SK-N-SH (cell line): ENCODE measurements around the gene PARVA. TPM values are rescaled to one million over a fixed set of nuclear protein-coding genes. Genes with fewer than 3 reads are reported as not detected.

ENCODE experiments used
- CTCF ChIA-PET: fragments of 300-600, 350-600 bp; formaldehyde crosslinking; extraction: SDS; loops from one replicate; lab custom pipeline; 2021; lab: Yijun Ruan, JAX
- POLR2A ChIA-PET: fragments of 350-600 bp; sonication (Branson Sonifier 250); formaldehyde crosslinking; extraction: SDS; loops from one replicate; lab custom pipeline; 2020; ENCODE audit warnings: antibody characterized with exemption, inconsistent platforms; lab: Yijun Ruan, JAX
- DNase-seq: peaks from one replicate; pipeline ENCODE4 v3.0.0; 2012
- H2AFZ ChIP-seq: fragments of 200-600 bp; sonication (generic); 2 replicates; pipeline ENCODE4 v1.8.1; 2016; ENCODE audit warnings: antibody characterized with exemption, mild to moderate bottlenecking, low read depth
- H3F3A ChIP-seq: fragments of 200-600 bp; sonication (generic); replicated peaks from 2 replicates; pipeline ENCODE3; 2016; ENCODE audit warnings: antibody characterized with exemption, mild to moderate bottlenecking; ENCODE audit not compliant: insufficient read depth
- H3K27ac ChIP-seq, 2 experiments: fragments of 200-500 bp in 1 of 2; fragments of 200-600 bp in 1 of 2; sonication (Bioruptor generic) in 1 of 2; sonication (generic), shearing (Covaris generic) in 1 of 2; 2 replicates each; pipeline versions ENCODE4 v1.5.1 to v1.6.1; 2014 to 2016; ENCODE audit warnings: low read depth in 2 of 2, inconsistent platforms in 1 of 2, low read length in 1 of 2, mild to moderate bottlenecking in 1 of 2, mixed read lengths in 1 of 2
- H3K27me3 ChIP-seq: fragments of 200-600 bp; sonication (generic), shearing (Covaris generic); 2 replicates; pipeline ENCODE4 v1.6.1; 2016; ENCODE audit warnings: mixed run types; ENCODE audit not compliant: insufficient read depth
- H3K36me3 ChIP-seq, 2 experiments: fragments of 200-500 bp in 1 of 2; fragments of 200-600 bp in 1 of 2; sonication (Bioruptor generic) in 1 of 2; sonication (generic) in 1 of 2; replicated peaks in 1 of 2; 2 replicates each; pipeline versions ENCODE3 to v1.5.1; 2014 to 2016; ENCODE audit warnings: low read length in 1 of 2, mild to moderate bottlenecking in 1 of 2; ENCODE audit not compliant: insufficient read depth in 2 of 2, control insufficient read depth in 1 of 2
- H3K4me1 ChIP-seq, 2 experiments: fragments of 200-500 bp in 1 of 2; fragments of 200-600 bp in 1 of 2; sonication (Bioruptor generic) in 1 of 2; sonication (generic), shearing (Covaris generic) in 1 of 2; 2 replicates each; pipeline versions ENCODE4 v1.5.1 to v1.6.1; 2014 to 2016; ENCODE audit warnings: low read depth in 1 of 2, low read length in 1 of 2, mixed run types in 1 of 2; ENCODE audit not compliant: insufficient read depth in 2 of 2, control insufficient read depth in 1 of 2
- H3K4me2 ChIP-seq: fragments of 200-600 bp; sonication (generic), shearing (Covaris generic); 2 replicates; pipeline ENCODE4 v1.6.1; 2017; ENCODE audit warnings: mixed run types
- H3K4me3 ChIP-seq, 2 experiments: fragments of 200-500 bp in 1 of 2; fragments of 200-600 bp in 1 of 2; sonication (Bioruptor generic) in 1 of 2; sonication (generic), shearing (Covaris generic) in 1 of 2; 2 replicates each; pipeline versions ENCODE4 v1.5.1 to v1.8.1; 2014 to 2016; ENCODE audit warnings: low read depth in 2 of 2, inconsistent platforms in 1 of 2, low read length in 1 of 2, mild to moderate bottlenecking in 1 of 2, mixed read lengths in 1 of 2, moderate library complexity in 1 of 2
- H3K79me2 ChIP-seq: fragments of 200-600 bp; sonication (generic); 2 replicates; pipeline ENCODE4 v1.8.1; 2017; ENCODE audit warnings: mild to moderate bottlenecking; ENCODE audit not compliant: insufficient read depth
- H3K9ac ChIP-seq: fragments of 200-600 bp; sonication (generic); 2 replicates; pipeline ENCODE4 v1.6.1; 2017; ENCODE audit warnings: mixed run types
- H3K9me2 ChIP-seq: fragments of 200-600 bp; sonication (generic); 2 replicates; pipeline ENCODE4 v1.6.1; 2017; ENCODE audit warnings: mixed run types
- H3K9me3 ChIP-seq: fragments of 200-600 bp; sonication (generic); 2 replicates; pipeline ENCODE4 v1.6.1; 2017; ENCODE audit warnings: mixed run types, mild to moderate bottlenecking, moderate library complexity
- H4K20me1 ChIP-seq: fragments of 200-600 bp; sonication (generic); 2 replicates; pipeline ENCODE4 v1.6.1; 2017; ENCODE audit warnings: mild to moderate bottlenecking, mixed run types; ENCODE audit not compliant: insufficient read depth
- CHD2 ChIP-seq: fragments of 150-350 bp; IDR thresholded peaks from 2 replicates; pipeline ENCODE4 v1.6.1; 2018; ENCODE audit warnings: low read length; ENCODE audit not compliant: partially characterized antibody
- FOSL2 ChIP-seq: IDR thresholded peaks from 2 replicates; pipeline ENCODE4 v1.4.0; 2012; ENCODE audit warnings: low read depth, mild to moderate bottlenecking, moderate library complexity, borderline replicate concordance
- FOXJ3 ChIP-seq: sonication (generic); formaldehyde crosslinking; IDR thresholded peaks from 2 replicates; pipeline ENCODE4 v1.5.1; 2020; ENCODE audit warnings: mild to moderate bottlenecking, missing genetic modification reagents
- FOXM1 ChIP-seq: IDR thresholded peaks from 2 replicates; pipeline ENCODE4 v1.4.0; 2012; ENCODE audit warnings: low read depth, mild to moderate bottlenecking
- GATA2 ChIP-seq: sonication (generic); formaldehyde crosslinking; IDR thresholded peaks from 2 replicates; pipeline ENCODE4 v1.5.0; 2020; ENCODE audit warnings: mild to moderate bottlenecking, missing genetic modification reagents
- MXI1 ChIP-seq: IDR thresholded peaks from 2 replicates; pipeline ENCODE4 v1.6.1; 2012; ENCODE audit warnings: mild to moderate bottlenecking, low read depth, low read length, improper control_type of control experiment
- NFIC ChIP-seq: IDR thresholded peaks from 2 replicates; pipeline ENCODE4 v1.4.0; 2012; ENCODE audit warnings: borderline replicate concordance
- RXRA ChIP-seq: IDR thresholded peaks from 2 replicates; pipeline ENCODE4 v1.4.0; 2012; ENCODE audit warnings: low read depth, mild to moderate bottlenecking, borderline replicate concordance
- SMC3 ChIP-seq: IDR thresholded peaks from 2 replicates; pipeline ENCODE4 v1.6.1; 2012; ENCODE audit warnings: low read depth, low read length, improper control_type of control experiment
- WGBS: methylation state at CpG from one replicate; pipeline ENCODE4 v1.1.6; 2017; ENCODE audit warnings: low lambda C conversion rate; 5-methylcytosine and 5-hydroxymethylcytosine counted together
- polyA plus RNA-seq, 3 experiments: library from polyadenylated mRNA; depleted of rRNA; stranded (reverse); fragments of >200 nt; gene quantifications; 2 replicates each; pipeline ENCODE4 v1.2.3, GENCODE V29; 2012
- TF ChIP-seq, protein P1 (sequence below): IDR thresholded peaks from 2 replicates; pipeline ENCODE4; 2012
- TF ChIP-seq, protein P2 (sequence below): fragments of 200-600 bp; sonication (generic); IDR thresholded peaks from 2 replicates; pipeline ENCODE4 v1.6.1; 2017; ENCODE audit warnings: antibody characterized with exemption, mild to moderate bottlenecking, moderate library complexity
- TF ChIP-seq, protein P3 (sequence below): IDR thresholded peaks from 2 replicates; pipeline ENCODE4 v1.4.0; 2012; ENCODE audit warnings: low read depth, borderline replicate concordance
- TF ChIP-seq, protein P4 (sequence below): fragments of 150-350 bp; IDR thresholded peaks from 2 replicates; pipeline ENCODE4 v1.6.1; 2016; ENCODE audit warnings: mild to moderate bottlenecking, low read depth, low read length
- TF ChIP-seq, protein P5 (sequence below): IDR thresholded peaks from 2 replicates; pipeline ENCODE4 v1.4.0; 2012; ENCODE audit warnings: low read depth

Gene PARVA
- polyA plus RNA-seq, 1 of the 3 experiments (the other 2 are of a cell fraction), result 27.6 TPM

DNA sequence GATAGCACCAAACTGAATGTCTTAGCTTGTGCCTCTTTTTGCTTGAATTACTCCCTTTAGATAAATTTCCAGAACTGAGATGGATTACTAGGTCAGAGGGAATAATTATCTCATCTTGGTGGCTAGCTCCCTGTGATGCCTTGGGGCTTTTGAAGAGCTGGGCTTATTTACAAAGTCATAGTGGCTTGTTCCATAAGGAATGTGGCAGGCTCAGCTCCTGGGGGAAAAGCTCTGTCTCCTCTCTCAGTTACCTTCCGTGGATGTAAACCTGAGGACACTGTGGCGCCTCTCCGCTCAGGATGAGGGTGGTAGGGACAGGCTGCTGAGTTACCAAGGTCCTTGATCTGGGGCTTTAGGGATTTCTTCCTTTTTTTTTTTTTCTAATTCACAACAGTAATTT is 121.7 kb downstream of the PARVA start:
- H3K4me3 ChIP-seq, result no peak overlapping the region
- no peaks in the 10 kb centered on the region for H3K9me2 ChIP-seq
- WGBS, result 100% methylated on average over 3 of the region's 3 CpGs
- H4K20me1 ChIP-seq, result no peaks in the 10 kb centered on the region
- no peak overlapping the region for H3K9ac ChIP-seq
- peaks cover 11 to 18% of the 10 kb centered on the region in 2 experiments for H3K36me3 ChIP-seq
- peaks cover 0 to 2% of the 10 kb centered on the region in 2 experiments; a peak in 1 of 4 replicates for H3K4me1 ChIP-seq
- H3K79me2 ChIP-seq, result no peaks in the 10 kb centered on the region
- no peak overlapping the region for H2AFZ ChIP-seq
- peaks cover 7% of the 10 kb centered on the region for H3F3A ChIP-seq
- no peak overlapping the region for H3K4me2 ChIP-seq
- no peak overlapping the region for H3K27ac ChIP-seq
- no peaks in the 10 kb centered on the region for H3K9me3 ChIP-seq
- ChIA-PET POLR2A (no interaction called here), CTCF (interaction anchor here (1.0 kb wide), 1 partner anchor 390 kb away, joined by 4 read pairs; no protein-coding TSS in a partner anchor)
- TF ChIP-seq, protein P1, sequence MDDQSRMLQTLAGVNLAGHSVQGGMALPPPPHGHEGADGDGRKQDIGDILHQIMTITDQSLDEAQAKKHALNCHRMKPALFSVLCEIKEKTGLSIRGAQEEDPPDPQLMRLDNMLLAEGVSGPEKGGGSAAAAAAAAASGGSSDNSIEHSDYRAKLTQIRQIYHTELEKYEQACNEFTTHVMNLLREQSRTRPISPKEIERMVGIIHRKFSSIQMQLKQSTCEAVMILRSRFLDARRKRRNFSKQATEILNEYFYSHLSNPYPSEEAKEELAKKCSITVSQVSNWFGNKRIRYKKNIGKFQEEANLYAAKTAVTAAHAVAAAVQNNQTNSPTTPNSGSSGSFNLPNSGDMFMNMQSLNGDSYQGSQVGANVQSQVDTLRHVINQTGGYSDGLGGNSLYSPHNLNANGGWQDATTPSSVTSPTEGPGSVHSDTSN, result no peak
- TF ChIP-seq, protein P2, sequence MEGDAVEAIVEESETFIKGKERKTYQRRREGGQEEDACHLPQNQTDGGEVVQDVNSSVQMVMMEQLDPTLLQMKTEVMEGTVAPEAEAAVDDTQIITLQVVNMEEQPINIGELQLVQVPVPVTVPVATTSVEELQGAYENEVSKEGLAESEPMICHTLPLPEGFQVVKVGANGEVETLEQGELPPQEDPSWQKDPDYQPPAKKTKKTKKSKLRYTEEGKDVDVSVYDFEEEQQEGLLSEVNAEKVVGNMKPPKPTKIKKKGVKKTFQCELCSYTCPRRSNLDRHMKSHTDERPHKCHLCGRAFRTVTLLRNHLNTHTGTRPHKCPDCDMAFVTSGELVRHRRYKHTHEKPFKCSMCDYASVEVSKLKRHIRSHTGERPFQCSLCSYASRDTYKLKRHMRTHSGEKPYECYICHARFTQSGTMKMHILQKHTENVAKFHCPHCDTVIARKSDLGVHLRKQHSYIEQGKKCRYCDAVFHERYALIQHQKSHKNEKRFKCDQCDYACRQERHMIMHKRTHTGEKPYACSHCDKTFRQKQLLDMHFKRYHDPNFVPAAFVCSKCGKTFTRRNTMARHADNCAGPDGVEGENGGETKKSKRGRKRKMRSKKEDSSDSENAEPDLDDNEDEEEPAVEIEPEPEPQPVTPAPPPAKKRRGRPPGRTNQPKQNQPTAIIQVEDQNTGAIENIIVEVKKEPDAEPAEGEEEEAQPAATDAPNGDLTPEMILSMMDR, result no peak
- TF ChIP-seq, protein P3, sequence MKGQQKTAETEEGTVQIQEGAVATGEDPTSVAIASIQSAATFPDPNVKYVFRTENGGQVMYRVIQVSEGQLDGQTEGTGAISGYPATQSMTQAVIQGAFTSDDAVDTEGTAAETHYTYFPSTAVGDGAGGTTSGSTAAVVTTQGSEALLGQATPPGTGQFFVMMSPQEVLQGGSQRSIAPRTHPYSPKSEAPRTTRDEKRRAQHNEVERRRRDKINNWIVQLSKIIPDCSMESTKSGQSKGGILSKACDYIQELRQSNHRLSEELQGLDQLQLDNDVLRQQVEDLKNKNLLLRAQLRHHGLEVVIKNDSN, result no peak
- no peak for TF ChIP-seq FOXJ3 (CRISPR knock-in tag)
- TF ChIP-seq CHD2, result no peak
- no peak for TF ChIP-seq FOSL2
- no peak for TF ChIP-seq FOXM1
- TF ChIP-seq MXI1, result no peak
- no peak for TF ChIP-seq GATA2
- TF ChIP-seq, protein P4, sequence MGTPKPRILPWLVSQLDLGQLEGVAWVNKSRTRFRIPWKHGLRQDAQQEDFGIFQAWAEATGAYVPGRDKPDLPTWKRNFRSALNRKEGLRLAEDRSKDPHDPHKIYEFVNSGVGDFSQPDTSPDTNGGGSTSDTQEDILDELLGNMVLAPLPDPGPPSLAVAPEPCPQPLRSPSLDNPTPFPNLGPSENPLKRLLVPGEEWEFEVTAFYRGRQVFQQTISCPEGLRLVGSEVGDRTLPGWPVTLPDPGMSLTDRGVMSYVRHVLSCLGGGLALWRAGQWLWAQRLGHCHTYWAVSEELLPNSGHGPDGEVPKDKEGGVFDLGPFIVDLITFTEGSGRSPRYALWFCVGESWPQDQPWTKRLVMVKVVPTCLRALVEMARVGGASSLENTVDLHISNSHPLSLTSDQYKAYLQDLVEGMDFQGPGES, result no peak
- no peak for TF ChIP-seq RXRA
- TF ChIP-seq NFIC, result no peak
- TF ChIP-seq, protein P5, sequence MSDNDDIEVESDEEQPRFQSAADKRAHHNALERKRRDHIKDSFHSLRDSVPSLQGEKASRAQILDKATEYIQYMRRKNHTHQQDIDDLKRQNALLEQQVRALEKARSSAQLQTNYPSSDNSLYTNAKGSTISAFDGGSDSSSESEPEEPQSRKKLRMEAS, result no peak
- no peak for TF ChIP-seq SMC3
- no peaks in the 10 kb centered on the region for H3K27me3 ChIP-seq
- DNase-seq, result no peak
